HT1080 (cell line): ENCODE results near the gene SPACA9. TPM values are rescaled to one million over a fixed set of nuclear protein-coding genes. Genes with fewer than 3 reads are reported as not detected.
A peak's percentile ranks its signal among the peaks of the same experiment; 100 is the strongest.

Experiments
- DNase-seq: peaks from one replicate; pipeline ENCODE4 v3.0.0-alpha.2; 2015; ENCODE audit warnings: low read depth
- total RNA-seq: library from RNA; depleted of rRNA; stranded (reverse); fragments of >200 nt; shearing (Covaris generic); gene quantifications from 2 replicates; pipeline ENCODE4 v1.2.3, GENCODE V29; 2014

SPACA9 gene
- total RNA-seq, 1 experiment from 2014 or later = 5.5 TPM

DNA sequence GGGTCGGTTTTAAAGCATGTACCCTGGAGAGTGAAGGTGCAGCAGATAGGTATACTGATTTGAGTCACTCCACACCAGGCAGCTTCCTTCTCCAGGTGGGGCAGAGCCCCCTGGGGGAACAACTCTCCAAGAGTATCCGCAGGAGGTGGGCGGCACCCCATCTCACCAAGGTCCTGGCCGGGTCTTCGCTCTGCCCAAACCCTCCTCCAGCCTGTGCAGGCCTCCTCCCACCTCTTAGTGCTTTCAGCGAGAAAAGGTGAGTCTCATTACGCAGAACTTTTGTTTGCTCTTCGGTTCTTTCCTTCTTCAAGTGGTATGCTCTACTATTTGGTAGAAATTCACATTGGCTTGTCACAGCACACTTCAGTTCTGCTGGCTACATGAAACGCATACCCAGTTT is 13.7 kb downstream of the SPACA9 start:
- DNase-seq = no peak

DNA sequence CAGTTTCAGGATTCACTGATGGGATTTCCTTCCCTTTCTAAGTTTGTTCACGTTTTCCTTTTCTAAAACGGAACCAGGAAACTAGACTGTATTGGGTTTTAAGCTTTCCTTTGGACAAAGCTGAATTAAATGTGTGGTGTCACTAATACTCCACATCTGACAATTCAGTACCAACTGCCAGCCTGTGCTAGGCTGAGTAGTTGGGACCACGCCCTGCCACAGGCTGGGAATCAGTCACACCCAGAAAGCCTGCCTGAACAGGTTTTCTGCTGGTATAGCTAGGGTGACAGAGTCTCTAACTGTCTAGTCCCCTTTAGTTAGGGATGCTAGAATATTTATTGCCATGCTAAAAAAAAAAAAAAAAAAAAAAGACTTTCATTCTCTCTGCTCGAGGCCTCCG is 15.6 kb downstream of the SPACA9 start:
- no peak for DNase-seq

DNA sequence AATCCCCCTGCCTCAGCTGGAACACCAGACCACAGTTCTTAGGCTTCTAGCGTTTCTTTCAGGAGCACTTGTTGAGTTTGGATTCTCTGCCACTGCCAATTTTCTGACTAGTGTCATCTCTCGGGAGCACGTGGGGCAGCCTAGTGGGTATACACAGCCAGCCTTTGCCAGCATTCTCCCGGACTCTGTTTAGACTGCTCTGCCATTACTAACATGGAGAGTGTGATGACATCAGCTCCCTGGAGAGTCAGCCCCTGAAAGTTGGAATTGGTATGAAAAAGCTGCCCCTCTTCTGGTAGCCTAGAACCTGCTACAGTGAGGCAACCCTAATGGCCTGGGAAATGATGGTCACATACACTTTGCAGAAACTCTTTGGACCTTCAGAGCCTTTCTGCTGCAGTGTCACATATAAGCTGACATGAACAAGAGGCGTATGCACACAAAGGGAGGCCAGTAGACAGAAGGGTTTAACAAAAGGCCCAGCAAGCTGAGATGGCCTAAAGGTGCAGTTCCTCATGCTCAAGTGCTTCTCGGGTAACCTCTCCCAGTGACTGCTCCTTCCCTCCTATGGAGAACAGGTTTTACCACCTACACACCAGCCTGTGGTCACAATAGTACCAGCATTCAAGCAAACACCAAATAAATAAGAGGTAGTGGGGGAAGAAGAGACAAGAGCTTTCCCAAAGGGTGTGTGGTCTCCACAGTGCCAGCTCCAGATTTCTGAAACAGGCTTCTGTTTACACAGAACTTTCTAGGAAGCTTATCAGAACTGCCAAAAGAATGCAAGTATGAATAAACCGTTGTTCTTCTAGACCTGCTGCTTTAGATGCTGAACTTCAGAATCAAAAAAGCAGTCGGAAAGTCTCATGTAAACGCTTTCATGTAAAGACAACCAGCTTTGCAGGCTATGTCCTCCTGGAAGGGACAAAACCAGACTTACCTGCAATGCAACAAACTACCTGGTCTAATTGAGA is 16.5 kb downstream of the SPACA9 start:
- DNase-seq = no peak

DNA sequence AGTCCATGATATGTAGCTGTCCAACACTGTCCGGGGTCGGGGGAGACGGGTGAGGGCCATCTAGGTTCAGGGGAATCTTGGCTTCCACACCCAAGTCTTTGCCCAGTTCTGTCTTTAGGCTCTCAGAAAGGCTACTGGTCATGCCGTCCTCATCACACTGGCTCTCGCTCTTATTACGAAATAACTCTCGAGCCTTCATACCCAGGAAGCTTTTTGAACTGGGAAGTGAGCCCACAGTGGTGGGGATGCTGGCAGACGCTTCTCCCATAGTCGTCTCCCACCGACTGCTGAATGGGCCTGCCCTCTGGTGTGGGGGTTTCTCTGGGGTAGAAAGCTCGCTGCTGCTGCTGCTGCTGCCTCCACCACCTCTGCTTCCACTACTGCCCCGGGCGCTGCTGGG is 17.6 kb downstream of the SPACA9 start:
- DNase-seq = no peak

DNA sequence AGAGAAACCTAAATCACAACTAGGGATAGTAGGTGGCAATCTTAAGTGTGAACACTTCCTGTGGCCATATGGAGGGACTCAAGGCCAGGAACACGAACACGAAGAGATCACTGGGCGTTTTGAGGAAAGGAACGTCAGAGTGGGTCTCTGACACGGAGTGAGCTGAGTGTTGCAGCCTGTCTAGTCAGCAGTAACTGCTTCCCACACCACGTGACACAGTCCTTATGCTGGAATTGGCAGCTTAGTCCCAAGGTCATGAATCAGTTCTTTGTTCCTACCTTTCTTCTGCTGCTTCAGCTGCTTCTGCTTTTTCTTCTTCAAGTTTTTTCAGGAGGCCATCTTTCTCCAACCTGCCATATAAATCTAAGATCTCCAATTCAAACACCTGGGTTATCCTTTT is 18.2 kb downstream of the SPACA9 start:
- DNase-seq = no peak

DNA sequence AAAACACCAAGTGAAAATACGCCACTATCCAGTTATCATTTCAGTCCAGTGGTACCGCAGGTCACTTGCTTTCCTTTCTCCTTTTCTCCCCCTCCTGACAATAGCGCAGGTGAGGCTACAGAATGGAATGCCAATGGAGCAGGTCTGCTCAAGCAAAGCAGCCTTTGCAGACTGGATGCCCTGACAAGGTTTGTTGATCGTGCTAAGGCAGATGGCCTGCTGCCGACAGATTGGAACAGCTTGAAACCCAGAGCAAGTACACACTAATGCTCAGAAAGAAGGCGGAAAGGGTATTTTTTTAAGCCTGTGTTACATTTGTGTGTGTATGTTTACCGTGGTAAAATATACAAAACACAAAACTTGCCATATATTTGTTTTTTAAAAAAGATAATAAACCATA is 19.4 kb downstream of the SPACA9 start:
- no peak for DNase-seq

DNA sequence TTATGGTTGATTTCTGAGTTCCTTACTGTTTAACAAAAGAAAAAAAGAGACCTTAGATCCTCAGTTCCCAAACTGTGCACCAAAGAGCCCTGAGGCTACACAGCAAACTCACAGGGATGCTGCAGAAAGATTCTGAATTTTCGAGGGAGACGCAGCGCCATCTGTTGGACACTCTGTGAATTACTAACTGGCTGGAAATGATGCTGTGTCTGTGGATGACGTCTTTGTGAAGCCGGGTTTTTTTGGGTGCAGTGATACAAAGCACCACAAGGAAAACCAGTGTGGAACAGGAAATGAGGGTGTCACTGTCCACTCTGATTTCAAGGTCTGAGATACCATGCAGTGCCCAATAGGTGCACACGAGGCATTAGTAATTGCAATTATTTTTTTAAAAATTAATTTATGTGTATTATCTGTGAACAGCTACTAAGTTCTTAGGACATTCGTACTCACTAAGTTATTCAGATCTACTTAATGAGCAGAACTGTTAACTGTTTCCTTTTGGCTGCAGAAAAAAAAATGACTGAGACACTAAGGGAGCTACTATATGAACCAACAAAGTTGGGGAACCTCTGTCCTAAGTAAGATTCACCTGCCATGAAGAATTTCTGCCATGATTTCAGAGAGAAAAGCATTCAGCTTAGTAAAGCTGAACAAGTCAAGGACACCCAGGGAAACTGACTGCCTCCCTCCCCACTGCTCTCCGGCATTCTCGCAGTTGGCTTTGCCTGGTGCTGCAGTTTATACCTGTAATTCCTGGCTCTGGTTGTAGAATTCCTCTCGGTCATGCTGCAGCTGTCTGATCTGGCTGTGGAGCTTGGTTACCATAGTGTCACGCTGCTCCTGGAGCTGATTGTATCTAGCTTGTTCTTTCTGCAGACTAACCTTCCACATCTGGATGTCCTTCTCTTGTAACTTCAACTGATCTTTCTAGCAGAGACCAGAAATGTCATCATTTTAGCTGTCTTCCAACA is 23.4 kb downstream of the SPACA9 start:
- DNase-seq = peak; percentile 82

DNA sequence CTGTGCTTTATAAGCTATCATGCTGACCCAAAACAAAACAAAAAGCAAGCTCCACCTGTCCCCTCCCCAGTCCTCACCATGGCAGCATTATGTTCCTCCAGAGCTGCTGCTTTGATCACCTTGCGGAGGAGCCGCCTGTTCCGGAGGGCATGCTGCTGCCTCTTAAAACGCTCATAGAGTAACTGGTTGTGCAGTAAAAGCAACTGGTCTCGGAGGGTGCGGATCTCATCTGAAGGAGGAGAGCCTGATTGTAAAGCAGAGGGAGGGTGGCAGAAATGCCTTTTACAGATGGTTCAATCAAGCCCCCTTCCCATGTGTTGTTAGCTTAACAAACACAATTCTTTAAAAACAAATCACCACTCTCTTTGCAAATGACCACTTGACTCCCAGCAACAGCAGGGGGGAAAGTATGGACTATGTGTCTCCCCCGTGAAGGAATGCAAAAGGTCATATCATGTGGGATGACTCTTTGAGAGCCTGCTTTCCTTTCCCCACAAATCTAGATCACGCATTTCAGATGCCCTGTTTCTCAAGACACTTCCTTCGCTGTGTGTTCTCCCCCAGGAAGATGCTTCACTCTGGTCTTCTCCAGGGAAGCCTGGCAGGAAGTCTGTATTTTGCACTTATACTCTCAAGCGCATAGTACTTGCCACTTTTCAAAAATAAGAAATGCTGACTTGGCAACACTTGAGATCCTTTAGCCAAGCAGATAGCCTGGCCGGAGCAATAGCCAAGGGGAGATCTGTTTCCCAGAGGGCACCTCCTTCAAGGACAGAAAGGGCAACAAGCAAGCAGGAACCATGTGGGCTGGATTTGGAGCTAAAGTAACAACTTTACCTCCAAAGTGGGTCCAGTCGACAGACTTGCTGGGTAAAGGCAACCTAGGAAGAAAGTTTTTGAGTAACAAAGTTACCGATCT is 25.1 kb downstream of the SPACA9 start:
- no peak for DNase-seq

DNA sequence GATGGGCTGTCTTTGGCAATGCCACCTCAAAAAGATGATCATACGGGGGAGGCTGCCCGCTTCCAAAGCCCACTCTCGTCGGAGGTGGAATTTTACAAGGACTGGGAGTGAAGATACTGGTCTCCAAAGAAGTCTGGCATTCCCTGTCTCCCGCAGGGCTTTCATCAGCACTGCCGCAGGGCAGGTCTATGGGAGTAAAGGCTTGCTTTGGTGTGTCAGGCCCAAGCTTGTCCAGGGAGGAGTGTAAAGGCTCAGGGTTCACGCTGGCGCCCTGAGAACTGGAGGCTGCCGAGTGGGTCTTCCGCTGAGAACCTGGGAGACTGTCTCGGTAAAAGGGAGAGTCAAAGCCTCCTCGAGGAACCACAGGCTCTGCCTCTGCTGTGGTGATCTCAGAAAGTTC is 27.0 kb downstream of the SPACA9 start:
- DNase-seq = no peak

DNA sequence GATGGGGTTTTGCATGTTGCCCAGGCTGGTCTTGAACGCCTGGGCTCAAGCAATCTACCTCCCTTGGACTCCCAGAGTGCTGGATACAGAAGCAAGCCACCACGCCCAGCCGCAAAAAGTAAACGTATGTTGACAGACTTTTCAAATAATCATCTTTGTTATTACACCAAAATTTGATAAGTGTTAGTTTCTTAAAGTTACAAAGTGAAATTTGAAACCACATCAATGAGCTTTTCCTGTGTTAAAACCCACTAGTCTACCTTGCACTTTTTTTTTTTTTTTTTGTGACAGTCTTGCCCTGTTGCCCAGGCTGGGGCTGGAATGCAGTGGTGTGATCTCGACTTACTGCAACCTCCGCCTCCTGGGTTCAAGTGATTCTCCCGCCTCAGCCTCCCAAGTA is 29.9 kb downstream of the SPACA9 start:
- DNase-seq = no peak

DNA sequence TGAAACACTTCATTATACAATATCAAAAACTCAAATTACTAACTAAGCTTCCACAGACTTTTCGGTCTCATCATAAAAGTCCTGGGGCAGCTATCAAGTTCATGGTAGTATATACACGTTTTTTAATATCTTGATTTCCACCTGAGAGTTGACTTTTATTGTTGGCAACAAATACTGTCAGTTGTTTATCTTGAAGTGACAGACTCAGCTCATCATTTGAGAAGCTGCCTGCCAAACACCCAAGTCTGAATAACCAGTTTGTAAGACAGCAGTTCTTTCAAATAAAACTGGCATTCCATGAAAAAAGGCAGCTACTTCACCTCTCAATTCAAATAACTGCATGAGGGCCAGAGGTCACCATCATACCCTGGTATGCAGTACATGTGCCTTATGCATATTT is 30.6 kb downstream of the SPACA9 start:
- DNase-seq = no peak

DNA sequence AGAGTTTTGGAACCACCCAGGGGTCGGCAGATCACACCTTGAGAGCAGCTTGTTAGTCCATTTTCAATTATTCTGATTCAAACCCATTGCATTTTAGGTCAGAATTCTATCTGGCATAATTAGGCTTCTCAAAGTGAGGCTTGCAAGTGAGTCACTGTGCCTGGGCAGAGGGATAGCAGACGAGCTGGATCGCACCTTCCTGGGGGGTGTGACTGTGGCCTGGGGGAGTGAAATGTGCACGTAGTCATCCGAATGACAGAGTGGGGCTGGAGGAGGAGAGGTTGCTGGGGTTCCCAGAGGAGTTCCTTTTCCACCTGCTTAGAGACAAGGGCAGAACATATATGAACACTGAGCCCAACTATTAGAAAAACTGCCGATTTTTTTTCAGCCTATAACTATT is 31.7 kb downstream of the SPACA9 start:
- no peak for DNase-seq

DNA sequence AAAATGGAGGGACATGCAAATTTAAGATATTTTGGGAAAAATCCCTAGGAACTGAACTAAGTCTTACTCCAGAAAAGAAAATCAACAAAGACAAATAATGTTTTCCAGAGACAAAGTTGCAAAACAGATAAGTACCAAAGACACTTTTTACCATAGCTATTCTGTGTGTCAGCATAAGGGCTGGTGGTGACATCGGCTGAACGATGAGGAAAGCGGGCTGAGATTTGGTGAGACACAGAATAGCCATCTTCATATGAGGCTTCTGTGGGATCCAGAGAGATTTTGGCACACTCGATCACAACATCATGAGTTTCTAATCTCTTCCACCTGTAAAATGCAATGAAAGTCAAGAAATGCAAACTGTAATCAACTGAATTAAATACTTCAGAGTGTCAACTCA is 33.4 kb downstream of the SPACA9 start:
- no peak for DNase-seq

DNA sequence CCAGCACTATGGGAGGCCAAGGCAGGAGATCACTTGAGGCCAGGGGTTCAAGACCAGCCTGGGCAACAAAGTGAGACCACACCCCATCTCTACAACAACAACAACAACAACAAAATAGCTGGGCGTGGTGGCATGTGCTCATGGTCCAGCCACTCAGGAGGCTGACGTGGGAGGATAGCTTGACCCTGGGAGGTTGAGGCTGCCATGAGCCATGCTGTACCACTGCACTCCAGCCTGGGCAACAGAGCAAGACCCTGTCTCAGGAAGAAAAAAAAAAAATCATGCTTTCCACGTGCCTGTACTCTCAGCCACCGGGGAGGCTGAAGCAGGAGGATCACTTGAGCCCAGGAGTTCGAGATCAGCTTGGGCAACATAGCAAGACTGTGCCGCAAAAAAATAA is 36.2 kb downstream of the SPACA9 start:
- no peak for DNase-seq

DNA sequence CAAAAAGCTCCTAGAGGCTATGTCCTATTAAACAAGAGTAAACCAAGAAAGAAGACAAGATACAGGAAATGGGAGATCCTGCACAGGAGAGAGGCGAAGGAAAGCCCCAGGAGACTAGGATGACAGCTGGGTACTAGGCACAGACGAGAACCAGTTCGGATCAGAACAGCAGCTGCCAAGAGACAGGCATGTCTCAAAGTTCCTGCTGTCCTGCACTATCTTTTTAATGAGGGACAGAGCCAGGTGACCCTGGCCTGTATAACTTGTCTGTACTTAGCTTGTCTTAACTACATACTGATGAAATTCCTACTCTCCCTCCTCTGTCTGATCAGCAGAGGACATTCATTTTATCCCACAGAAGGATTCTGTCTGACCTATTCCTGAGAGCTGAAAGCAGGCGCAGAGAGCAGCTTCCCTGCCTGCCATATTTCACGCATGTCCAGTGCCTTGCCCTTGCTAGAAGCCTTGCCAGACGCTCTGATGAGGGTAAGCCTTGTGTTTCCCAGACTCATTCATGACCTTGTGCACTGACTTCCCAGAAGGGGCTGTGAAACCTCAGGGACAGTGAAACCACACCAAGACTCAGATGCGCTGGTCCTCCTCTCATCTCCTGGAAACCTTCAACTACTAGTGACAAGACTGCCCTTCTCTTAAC is 41.0 kb downstream of the SPACA9 start:
- DNase-seq = no peak

DNA sequence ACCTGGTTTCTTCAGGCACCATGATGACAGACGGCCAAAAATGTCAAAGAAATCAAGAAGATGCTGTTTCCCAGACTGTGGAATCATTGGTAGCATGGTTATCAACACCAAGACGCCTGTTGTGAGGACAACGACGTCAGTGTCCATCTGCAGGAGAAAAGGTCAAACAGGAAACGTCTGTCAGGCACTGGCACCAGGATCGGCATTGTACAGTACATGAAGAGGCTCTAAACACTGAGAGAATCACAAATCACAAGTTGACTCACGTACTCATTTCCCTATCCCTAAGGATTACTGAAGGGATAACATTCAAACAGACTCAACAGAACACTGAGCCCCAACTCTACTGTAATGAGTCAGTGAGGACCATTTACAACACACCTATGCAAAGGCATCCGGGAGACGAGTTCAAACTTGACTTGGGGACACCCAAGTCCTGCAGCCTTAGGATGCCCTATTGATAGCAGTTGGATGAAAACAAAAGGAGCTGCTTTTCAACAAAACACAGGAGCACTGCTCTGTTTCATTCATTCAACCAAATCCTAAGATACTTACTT is 44.7 kb downstream of the SPACA9 start:
- no peak for DNase-seq

DNA sequence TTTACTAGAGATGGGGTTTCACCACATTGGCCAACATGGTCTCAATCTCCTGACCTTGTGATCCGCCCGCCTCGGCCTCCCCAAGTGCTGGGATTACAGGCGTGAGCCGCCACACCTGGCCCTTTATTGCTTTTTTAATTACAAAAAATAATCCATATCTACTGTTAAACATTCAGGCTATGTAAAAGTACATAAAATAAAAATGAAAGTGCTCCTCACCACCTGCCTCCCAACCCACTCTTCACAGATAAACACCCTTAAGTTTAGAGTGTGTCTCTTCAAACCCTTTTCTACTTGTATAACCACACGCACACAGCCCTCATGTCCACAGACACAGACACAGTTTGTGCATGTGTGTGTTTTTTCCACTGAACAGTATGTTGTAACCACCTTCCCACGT is 49.0 kb downstream of the SPACA9 start:
- DNase-seq = no peak

DNA sequence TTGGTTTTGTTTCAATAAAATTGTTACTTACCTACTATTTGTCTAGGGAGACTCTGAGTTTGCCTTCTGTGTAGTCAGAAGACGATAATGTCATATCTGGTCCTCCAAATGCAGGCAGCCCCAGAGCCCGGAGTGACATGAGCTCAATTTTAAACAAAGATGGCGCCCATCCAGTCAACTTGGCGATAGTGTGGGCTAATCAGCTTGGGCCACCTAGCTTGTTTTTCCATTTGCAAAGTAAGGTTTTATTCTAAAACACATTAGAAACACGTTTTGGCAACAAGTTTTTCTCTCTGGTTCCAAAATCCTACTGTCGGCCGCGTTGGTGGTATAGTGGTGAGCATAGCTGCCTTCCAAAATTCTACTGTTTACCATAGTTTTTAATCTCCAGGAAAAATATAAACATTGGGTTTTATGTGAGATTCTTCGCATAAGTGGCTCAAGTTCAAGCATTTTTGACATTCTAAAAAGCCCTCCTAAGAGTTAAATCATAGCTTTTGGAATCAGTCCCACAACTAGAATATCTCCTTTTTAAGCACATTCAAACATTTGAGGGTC is 52.6 kb downstream of the SPACA9 start:
- no peak for DNase-seq

DNA sequence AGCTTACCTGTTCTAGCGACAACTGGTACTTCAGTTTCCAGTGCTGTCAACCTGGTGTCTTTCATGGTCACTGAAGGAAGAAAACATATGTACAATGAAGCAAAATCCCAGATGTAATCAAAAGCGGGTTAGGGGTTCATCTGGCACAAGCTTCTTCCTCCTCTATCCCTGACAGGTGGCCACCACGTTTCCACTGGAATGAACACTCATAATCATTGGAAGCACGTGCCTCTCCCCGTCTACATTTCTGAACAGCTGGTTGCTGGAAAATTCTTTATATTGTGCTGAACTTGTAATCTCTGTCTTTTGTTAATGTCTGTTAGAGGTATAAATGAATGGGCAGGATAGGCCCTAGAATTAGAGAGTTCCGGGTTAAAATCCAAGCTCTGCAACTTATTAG is 56.3 kb downstream of the SPACA9 start:
- no peak for DNase-seq

DNA sequence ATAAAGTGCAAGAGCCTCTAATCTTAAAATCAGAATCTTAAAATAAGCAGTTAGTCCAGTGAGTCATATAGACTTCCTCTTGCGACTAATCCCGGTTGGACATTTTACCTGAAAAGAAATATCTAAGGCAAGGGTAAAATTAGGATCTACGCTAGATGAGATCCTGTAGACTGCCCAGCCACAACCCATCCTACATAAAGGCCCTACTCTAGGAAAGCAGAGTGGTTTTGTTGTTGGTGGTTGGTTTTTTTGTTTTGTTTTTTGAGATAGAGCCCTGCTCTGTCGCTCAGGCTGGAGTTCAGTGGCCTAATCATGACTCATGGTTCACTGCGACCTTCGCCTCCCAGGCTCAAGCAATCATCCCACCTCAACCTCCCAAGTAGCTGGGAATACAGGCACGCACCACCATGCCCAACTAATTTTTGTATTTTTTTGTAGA is 58.8 kb downstream of the SPACA9 start:
- DNase-seq = peak; percentile 26
